IPS-18a (cell line): ENCODE data around the gene DNAL1.

Experiments used
- H3K27ac ChIP-seq: one replicate; pipeline ENCODE4 v1.5.1; 2013; ENCODE audit warnings: low read length
- H3K27me3 ChIP-seq: one replicate; pipeline ENCODE4 v1.6.1; 2013; ENCODE audit warnings: mild to moderate bottlenecking, low read length; ENCODE audit not compliant: control insufficient read depth, insufficient read depth
- H3K36me3 ChIP-seq: one replicate; pipeline ENCODE4 v1.6.1; 2013; ENCODE audit warnings: low read depth, low read length; ENCODE audit not compliant: control insufficient read depth
- H3K4me1 ChIP-seq: one replicate; pipeline ENCODE4 v1.6.1; 2013; ENCODE audit warnings: low read depth, low read length; ENCODE audit not compliant: control insufficient read depth
- H3K4me3 ChIP-seq: one replicate; pipeline ENCODE4 v1.5.1; 2013; ENCODE audit warnings: low read length
- H3K9ac ChIP-seq: one replicate; pipeline ENCODE4 v1.6.1; 2013; ENCODE audit warnings: mild to moderate bottlenecking, low read length, moderate library complexity
- H3K9me3 ChIP-seq: one replicate; pipeline ENCODE4 v1.6.1; 2013; ENCODE audit warnings: low read depth, low read length; ENCODE audit not compliant: control insufficient read depth

Gene DNAL1

GRCh38 chr14:73727166-73727565, 82.4 kb downstream of the DNAL1 start:
- no peak overlapping the region for H3K27ac ChIP-seq
- H3K9ac ChIP-seq, result no peak overlapping the region
- no peaks in the 10 kb centered on the region for H3K27me3 ChIP-seq
- no peaks in the 10 kb centered on the region for H3K9me3 ChIP-seq
- peaks cover 6% of the 10 kb centered on the region for H3K4me1 ChIP-seq
- peaks cover 25% of the 10 kb centered on the region for H3K36me3 ChIP-seq
- H3K4me3 ChIP-seq, result no peak overlapping the region

- Histone ChIP-seq H3K9ac (no peak overlapping the region), H3K4me1 (peaks cover 6% of the 10 kb centered on the region), H3K27ac (no peak overlapping the region), H3K36me3 (peaks cover 17% of the 10 kb centered on the region), H3K9me3 (no peaks in the 10 kb centered on the region), H3K27me3 (no peaks in the 10 kb centered on the region), H3K4me3 (no peak overlapping the region)
These were observed 84.0 kb downstream of the DNAL1 start for GRCh38 chr14:73728717-73729330.

- H3K4me1 ChIP-seq, result peaks cover 6% of the 10 kb centered on the region
- H3K36me3 ChIP-seq, result peaks cover 21% of the 10 kb centered on the region
- H3K9ac ChIP-seq, result no peak overlapping the region
- H3K27me3 ChIP-seq, result no peaks in the 10 kb centered on the region
- no peak overlapping the region for H3K27ac ChIP-seq
- H3K4me3 ChIP-seq, result no peak overlapping the region
- no peaks in the 10 kb centered on the region for H3K9me3 ChIP-seq
These were observed 84.9 kb downstream of the DNAL1 start for GRCh38 chr14:73729556-73730265.

DNA sequence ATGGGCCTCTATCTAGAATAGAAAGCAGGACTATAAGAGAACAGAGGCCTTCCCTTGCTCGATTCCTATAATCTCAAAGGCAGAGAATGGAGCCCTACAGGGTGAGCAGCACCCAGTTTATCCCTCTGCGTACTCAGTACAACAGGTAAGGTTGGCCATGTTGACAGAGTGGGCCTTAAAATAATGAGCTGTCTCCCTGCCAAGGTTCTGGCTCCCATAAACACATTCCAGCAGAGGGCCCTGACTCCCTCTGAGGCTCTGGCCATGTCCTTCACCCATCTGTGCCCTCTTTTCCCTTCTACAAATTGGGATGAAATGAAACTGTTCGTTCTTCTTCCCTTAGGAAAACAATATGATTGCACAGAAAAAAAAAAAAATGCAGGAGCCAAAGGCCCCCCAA, 86.3 kb downstream of the DNAL1 start:
- Histone ChIP-seq H3K36me3 (peaks cover 18% of the 10 kb centered on the region), H3K9ac (no peak overlapping the region), H3K27ac (no peak overlapping the region), H3K9me3 (no peaks in the 10 kb centered on the region), H3K27me3 (no peaks in the 10 kb centered on the region), H3K4me1 (peaks cover 6% of the 10 kb centered on the region), H3K4me3 (no peak overlapping the region)

DNA sequence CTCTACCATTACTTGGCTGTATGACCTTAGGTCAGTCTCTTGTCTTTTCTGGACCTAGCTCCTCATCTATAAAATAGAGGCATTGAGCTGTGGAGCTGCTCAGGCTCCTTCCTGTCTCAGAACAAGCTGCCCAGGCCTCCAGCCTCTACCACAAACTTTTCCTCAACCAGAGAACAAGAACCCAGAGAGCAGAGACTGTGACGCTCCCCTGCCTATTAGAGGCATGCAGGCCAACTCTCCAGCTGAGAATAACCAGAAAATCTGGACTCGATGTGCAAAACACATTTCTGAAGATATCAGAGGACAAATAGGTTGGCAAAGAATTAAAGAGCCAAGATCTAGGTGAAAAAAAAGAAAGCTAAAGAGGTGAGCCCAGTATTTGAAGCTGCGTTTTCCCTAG, 87.2 kb downstream of the DNAL1 start:
- Histone ChIP-seq H3K4me3 (no peak overlapping the region), H3K9ac (no peak overlapping the region), H3K27ac (no peak overlapping the region), H3K9me3 (no peaks in the 10 kb centered on the region), H3K27me3 (no peaks in the 10 kb centered on the region), H3K36me3 (peaks cover 18% of the 10 kb centered on the region), H3K4me1 (peaks cover 6% of the 10 kb centered on the region)

DNA sequence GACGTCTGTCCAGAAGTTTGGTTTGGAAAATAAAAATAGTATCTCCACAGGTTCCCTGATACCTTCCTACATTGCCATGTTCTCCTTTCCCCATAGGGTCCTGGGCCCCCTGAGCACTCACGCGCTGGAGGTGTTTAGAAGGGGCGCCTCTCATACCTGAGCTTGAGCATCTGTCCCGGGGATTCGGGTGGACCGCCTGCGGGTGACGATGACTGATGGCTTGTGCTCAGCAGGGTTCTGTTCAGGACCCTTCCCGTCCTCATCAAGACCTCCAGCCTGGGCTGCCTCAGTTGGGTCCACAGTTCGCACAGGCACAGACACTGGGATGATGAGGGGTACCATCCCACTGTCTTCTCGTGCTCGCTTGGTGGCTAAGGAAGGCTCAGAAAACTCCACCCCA, 92.1 kb downstream of the DNAL1 start:
- H3K27ac ChIP-seq, result no peak overlapping the region
- H3K36me3 ChIP-seq, result peaks cover 10% of the 10 kb centered on the region

GRCh38 chr14:73738518-73739173, 93.9 kb downstream of the DNAL1 start:
- Histone ChIP-seq H3K27ac (no peak overlapping the region), H3K4me3 (no peak overlapping the region), H3K4me1 (peaks cover 30% of the 10 kb centered on the region), H3K27me3 (no peaks in the 10 kb centered on the region), H3K9ac (no peak overlapping the region), H3K36me3 (peaks cover 10% of the 10 kb centered on the region), H3K9me3 (no peaks in the 10 kb centered on the region)

More for the DNA sequence above, 92.1 kb downstream of the DNAL1 start:
- H3K4me3 ChIP-seq, result no peak overlapping the region
- H3K4me1 ChIP-seq, result peaks cover 17% of the 10 kb centered on the region
- no peaks in the 10 kb centered on the region for H3K9me3 ChIP-seq
- no peak overlapping the region for H3K9ac ChIP-seq
- no peaks in the 10 kb centered on the region for H3K27me3 ChIP-seq

DNA sequence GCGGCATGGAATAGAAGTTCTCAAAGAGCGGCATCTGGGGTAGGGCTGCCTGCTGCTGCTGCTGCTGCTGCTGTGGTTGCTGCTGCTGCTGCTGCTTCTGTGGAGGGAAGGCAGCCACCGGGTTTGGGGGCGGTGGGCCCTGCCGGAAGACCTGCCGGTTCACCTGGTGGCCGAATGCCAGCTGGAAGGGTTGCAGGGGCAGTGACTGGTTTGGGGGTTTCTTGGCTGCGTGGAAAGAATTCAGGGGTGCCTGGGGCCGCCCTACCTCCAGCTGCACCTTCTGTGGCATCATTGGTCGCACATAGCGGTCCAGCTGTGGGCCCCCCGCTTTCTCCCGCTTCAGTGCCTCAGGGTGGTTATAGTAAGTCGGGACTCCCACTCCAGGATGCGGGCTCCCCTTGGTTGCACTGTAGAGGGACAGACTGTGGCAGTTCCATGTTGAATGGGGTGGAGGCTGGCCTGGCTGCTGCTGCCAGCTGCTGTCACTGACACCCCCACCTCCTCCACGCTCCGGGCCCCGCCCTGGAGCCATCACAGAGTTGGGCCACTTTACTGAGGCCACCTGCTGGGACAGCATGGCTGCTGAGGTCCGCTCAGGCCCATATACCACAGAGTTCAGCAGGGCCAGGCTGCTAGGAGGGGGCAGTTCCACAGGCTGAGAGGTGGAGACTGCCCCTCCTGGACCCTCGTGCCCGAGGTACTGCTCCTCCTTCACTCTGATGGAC, 94.5 kb downstream of the DNAL1 start:
- H3K9me3 ChIP-seq, result no peaks in the 10 kb centered on the region
- no peaks in the 10 kb centered on the region for H3K27me3 ChIP-seq
- no peak overlapping the region for H3K9ac ChIP-seq
- H3K36me3 ChIP-seq, result peaks cover 8% of the 10 kb centered on the region
- H3K4me1 ChIP-seq, result peaks cover 30% of the 10 kb centered on the region
- no peak overlapping the region for H3K27ac ChIP-seq
- no peak overlapping the region for H3K4me3 ChIP-seq

GRCh38 chr14:73739899-73740617, 95.3 kb downstream of the DNAL1 start:
- Histone ChIP-seq H3K9ac (no peak overlapping the region), H3K4me3 (no peak overlapping the region), H3K36me3 (peaks cover 6% of the 10 kb centered on the region), H3K4me1 (peaks cover 30% of the 10 kb centered on the region), H3K9me3 (no peaks in the 10 kb centered on the region), H3K27me3 (no peaks in the 10 kb centered on the region), H3K27ac (no peak overlapping the region)

DNA sequence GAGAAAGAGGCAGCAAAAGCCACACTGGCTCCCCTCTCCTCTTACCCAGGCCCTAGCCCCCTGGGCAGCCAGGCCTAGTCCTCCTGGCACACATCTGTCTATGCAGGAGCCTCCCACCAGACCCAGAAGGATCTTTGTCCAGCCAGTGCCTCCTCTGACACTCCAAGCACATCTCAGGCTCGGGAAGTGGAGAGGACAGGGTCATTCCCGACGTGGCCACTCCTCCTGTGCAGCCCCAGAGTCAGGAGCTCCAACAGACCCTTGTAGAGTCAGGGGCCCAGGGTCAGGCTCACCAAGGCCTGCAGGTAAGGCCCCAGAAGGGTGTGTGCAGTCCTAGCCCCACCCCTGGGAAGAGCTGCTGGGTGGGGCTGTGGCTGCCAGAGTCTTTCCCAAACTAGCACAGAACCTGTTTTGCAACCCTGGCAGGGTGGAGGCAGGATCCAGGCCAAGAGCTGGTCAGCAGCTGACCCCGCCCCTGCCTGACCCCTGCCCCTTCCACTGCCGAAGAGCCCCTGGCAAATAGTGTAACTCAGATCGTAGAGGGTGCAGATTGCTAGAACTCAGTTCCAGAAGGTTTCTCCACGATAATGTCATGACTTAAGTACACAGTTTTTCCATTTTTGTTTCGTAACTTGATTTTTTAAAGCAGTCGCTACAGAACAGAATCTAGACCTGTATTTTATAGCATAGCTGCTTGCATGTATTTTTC, 96.0 kb downstream of the DNAL1 start:
- peaks cover 6% of the 10 kb centered on the region for H3K36me3 ChIP-seq
- H3K9me3 ChIP-seq, result no peaks in the 10 kb centered on the region
- H3K4me3 ChIP-seq, result peak overlapping the region; percentile 11
- no peaks in the 10 kb centered on the region for H3K27me3 ChIP-seq
- H3K4me1 ChIP-seq, result peaks cover 31% of the 10 kb centered on the region
- no peak overlapping the region for H3K27ac ChIP-seq
- H3K9ac ChIP-seq, result peak overlapping the region; percentile 32
